Superior temporal gyrus (tissue), 1 donor: ENCODE results near the gene XPR1.
"Not testable (repeated sequence)": the region's sequence is repeated elsewhere in the genome, so short reads cannot be mapped to it uniquely, and the experiment has no call there.

Experiments
- DNase-seq: peaks from one replicate; pipeline ENCODE4 v3.0.0-alpha.2; 2016; ENCODE audit errors: extremely low spot score

Gene XPR1

DNA sequence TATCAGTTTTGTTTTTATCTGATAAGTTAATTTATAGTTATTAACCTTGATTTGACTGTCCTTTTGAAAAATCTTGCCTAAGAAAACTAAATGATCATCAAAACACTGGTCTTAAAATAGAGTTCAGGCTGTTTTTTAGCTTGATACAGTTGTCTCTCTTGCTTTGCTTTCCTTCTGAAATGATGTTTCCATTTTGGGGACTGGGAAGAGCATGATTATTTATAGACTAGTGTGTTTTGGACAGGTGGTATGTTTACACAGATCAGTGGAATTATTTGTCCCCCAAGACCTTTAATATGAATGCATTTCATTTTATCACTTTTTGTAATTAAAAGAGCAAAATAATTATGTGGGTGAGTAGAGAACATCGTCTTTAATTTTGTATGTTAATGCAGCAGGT, 90.8 kb downstream of the XPR1 start:
- DNase-seq, result no peak

GRCh38 chr1:180724055-180724454, 92.2 kb downstream of the XPR1 start:
- DNase-seq, result no peak

- not testable (repeated sequence) for DNase-seq
Measured at GRCh38 chr1:180726024-180726423, 94.2 kb downstream of the XPR1 start.

GRCh38 chr1:180727751-180728150, 95.9 kb downstream of the XPR1 start:
- DNase-seq, result not testable (repeated sequence)

GRCh38 chr1:180728472-180729106, 96.8 kb downstream of the XPR1 start:
- no peak for DNase-seq

GRCh38 chr1:180731131-180731530, 99.3 kb downstream of the XPR1 start:
- DNase-seq, result no peak

- no peak for DNase-seq
Measured at GRCh38 chr1:180732866-180733265, 101.0 kb downstream of the XPR1 start.

- no peak for DNase-seq
Measured at GRCh38 chr1:180734366-180734765, 102.5 kb downstream of the XPR1 start.

DNA sequence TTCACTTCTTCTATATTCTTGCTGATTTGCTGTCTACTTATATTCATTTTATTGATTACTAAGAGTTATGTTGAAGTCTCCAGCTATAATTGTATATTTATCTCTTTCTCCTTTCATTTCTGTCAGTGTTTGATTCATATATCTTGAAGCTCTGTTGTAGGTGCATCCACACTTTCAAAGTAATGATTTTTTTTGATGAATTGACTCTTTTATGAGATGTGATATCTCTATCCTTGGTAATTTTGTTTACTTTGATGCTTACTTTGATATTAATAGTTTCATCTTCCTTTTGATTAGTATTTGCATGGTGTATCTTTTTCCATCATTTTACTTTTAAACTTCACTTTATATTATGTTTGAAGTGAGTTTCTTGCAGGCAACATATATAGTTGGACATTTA, 110.8 kb downstream of the XPR1 start:
- DNase-seq, result no peak

DNA sequence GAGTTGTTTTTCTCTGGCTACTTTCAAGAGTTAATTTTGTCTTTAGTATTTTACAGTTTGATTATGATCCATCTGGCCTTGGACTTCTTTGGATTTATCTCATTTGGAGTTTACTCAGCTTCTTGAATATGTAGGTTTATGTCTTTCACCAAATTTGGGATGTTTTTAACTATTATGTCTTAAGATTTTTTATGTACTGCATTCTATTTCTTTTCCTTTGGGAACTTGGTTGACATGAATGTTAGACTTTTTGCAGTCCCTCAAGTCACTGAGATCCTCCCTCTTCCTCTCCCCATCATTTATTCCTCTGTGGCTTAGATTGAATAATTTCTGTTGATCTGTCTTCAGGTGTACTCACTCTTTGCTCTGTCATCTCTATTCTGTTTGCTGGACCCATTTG, 112.0 kb downstream of the XPR1 start:
- no peak for DNase-seq

DNA sequence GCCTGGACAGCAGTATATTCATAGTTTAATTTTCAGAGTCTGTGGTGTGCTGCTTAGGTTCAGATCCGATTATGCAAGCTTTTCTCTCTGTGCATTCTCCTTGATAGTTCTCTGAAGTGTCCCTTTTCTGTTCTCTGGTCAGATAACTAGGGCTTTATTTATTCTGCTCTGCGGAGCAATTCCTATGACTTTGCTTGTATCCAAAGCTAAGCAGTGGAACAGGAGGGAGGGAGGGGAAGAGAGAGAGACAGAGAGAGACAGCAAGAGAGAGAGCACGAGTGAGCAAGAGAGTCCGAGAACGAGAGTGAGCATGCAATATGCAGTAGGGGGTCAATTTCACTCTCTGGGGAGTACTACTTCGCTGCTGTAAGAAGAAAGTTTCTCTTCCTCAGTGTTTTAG, 113.3 kb downstream of the XPR1 start:
- DNase-seq, result no peak

GRCh38 chr1:180751921-180752320, 120.1 kb downstream of the XPR1 start:
- no peak for DNase-seq

DNA sequence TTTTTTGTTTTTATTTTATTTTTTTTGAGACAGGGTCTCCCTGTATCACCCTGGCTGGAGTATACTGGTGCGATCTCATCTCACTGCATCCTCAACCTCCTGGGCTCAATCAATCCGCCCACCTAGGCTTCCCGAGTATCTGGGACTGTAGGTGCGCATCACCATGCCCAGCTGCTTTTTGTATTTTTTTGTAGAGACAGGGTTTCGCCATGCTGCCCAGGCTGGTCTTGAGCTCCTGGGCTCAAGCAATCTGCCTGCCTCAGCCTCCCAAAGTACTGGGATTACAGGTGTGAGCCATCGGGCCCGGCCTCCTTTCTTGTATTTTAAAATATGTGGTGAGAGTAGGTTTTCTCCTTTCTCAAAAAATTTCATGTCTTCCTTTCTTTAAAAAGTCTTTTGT, 122.6 kb downstream of the XPR1 start:
- no peak for DNase-seq

- DNase-seq, result no peak
Measured at GRCh38 chr1:180757657-180758056, 125.8 kb downstream of the XPR1 start.

GRCh38 chr1:180762796-180763195, 131.0 kb downstream of the XPR1 start:
- no peak for DNase-seq

GRCh38 chr1:180765151-180765550, 133.3 kb downstream of the XPR1 start:
- DNase-seq, result no peak

DNA sequence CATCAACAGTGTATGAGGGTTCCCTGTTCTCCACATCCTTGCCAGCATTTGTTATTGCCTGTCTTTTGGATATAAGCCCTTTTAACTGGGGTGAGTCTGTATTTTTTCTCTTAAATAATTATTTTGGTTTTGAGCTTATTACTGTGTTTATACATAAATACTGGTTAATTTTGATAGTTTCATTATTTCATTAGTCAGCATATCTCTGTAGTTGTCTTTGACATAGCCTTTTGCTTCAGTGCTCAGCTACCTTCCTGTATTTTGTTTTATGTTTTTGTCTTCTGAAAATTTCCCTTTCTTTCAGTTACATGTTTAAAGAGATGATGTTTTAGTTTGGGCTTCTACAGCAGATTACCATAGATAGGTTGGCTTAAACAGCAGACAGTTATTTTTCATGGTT, 138.1 kb downstream of the XPR1 start:
- DNase-seq, result no peak

- DNase-seq, result no peak
Measured at GRCh38 chr1:180773210-180773865, 141.5 kb downstream of the XPR1 start.

GRCh38 chr1:180775801-180776200, 144.0 kb downstream of the XPR1 start:
- no peak for DNase-seq

DNA sequence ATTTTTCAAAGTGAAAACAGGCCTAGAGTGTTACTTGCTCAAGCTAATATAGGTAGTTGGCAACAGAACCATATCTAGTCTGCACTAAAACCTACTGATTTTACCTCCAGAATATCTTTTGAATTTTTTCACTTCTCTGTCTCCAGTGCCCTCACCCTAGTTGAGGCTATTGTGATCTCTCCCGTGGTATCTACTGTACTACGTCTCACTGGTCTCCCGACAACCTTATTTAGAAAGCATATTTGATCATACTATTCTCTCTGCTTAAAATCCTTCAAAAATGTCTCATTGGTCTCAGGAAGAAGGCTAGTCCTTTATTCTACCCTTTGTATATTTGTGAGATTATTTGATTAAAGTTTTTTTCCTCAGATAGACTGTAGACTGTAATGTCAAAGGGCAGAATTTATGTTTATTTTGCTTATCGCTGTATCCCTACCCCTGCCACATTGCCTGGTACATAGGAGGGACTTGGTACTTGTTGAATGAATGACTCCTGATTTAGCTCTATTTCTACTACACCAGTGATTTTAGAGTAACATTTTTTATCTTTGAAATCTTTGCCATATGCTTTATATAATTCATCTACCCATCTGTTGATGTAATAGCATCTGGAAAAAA, 145.4 kb downstream of the XPR1 start:
- DNase-seq, result peak; percentile 29

- no peak for DNase-seq
Measured at GRCh38 chr1:180778782-180779398, 147.1 kb downstream of the XPR1 start.

GRCh38 chr1:180779584-180779983, 147.8 kb downstream of the XPR1 start:
- no peak for DNase-seq

GRCh38 chr1:180781718-180782117, 149.9 kb downstream of the XPR1 start:
- DNase-seq, result no peak
